Endothelial cell of umbilical vein (primary cell): ENCODE results near the gene SORL1. TPM values are rescaled to one million over a fixed set of nuclear protein-coding genes. Genes with fewer than 3 reads are reported as not detected.

Source experiments
- BruUV-seq: library from RNA; stranded (reverse); fragments of 400-500 nt; replicated peaks from 2 replicates; lab custom pipeline; 2021; lab: Mats Ljungman, UMichigan
- CTCF ChIA-PET: fragments of 300-600, 350-600 bp; sonication (Branson Sonifier 250); formaldehyde crosslinking; loops from one replicate; lab custom pipeline; 2021; ENCODE audit warnings: antibody characterized with exemption, inconsistent platforms; lab: Charles Lee
- POLR2A ChIA-PET: fragments of 300-600, 350-600 bp; sonication (Branson Sonifier 250); formaldehyde crosslinking; loops from one replicate; lab custom pipeline; 2021; ENCODE audit warnings: antibody characterized with exemption, inconsistent platforms; lab: Charles Lee
- DNase-seq: peaks from one replicate; pipeline ENCODE4 v3.0.0-alpha.2; 2011; ENCODE audit warnings: low read depth, low spot score
- FAIRE-seq: peaks from 2 replicates; lab custom pipeline; 2011; peaks lifted over from hg19 to GRCh38; lab: Jason Lieb, UNC
- H2AFZ ChIP-seq: 2 replicates; pipeline ENCODE4 v1.6.0; 2012; ENCODE audit warnings: low read depth, low read length, control low read depth, inconsistent platforms
- H3K27ac ChIP-seq: 2 replicates; pipeline ENCODE4 v1.5.1; 2011; ENCODE audit warnings: low read depth, mild to moderate bottlenecking, control low read depth, low read length, moderate library complexity; ENCODE audit not compliant: insufficient read depth
- H3K27me3 ChIP-seq, 2 experiments: 2 replicates each; pipeline versions ENCODE4 v1.6.0 to v1.6.1; 2011; ENCODE audit warnings: low read length in 2 of 2, mixed read lengths in 1 of 2; ENCODE audit not compliant: control insufficient read depth in 2 of 2, insufficient read depth in 2 of 2
- H3K36me3 ChIP-seq, 2 experiments: 2 replicates in 1 of 2; 3 replicates in 1 of 2; pipeline ENCODE4 v1.5.1; 2011; ENCODE audit warnings: low read length in 2 of 2, mild to moderate bottlenecking in 1 of 2, moderate library complexity in 1 of 2; ENCODE audit not compliant: control insufficient read depth in 2 of 2, insufficient read depth in 2 of 2; ENCODE audit errors: extremely low read depth in 1 of 2
- H3K4me1 ChIP-seq: 3 replicates; pipeline ENCODE4 v1.5.1; 2011; ENCODE audit warnings: mild to moderate bottlenecking, low read length; ENCODE audit not compliant: control insufficient read depth, insufficient read depth; ENCODE audit errors: extremely low read depth
- H3K4me2 ChIP-seq: 2 replicates; pipeline ENCODE4 v1.6.1; 2011; ENCODE audit warnings: low read length, control low read depth, mixed read lengths; ENCODE audit not compliant: insufficient read depth
- H3K4me3 ChIP-seq, 3 experiments: fragments of 200-600 bp in 1 of 3; sonication (generic), shearing (Covaris generic) in 1 of 3; replicated peaks in 1 of 3; 2 replicates each; pipeline ENCODE4 v1.5.1; 2011 to 2016; ENCODE audit warnings: control low read depth in 3 of 3, low read length in 3 of 3, mild to moderate bottlenecking in 2 of 3, inconsistent platforms in 1 of 3, low read depth in 1 of 3, moderate library complexity in 1 of 3; ENCODE audit not compliant: insufficient read depth in 1 of 3
- H3K79me2 ChIP-seq: 2 replicates; pipeline ENCODE4 v1.6.0; 2012; ENCODE audit warnings: low read length, inconsistent platforms; ENCODE audit not compliant: control insufficient read depth, insufficient read depth
- H3K9ac ChIP-seq: replicated peaks from 2 replicates; pipeline ENCODE3; 2011; ENCODE audit warnings: low read length, control low read depth; ENCODE audit not compliant: insufficient read depth; ENCODE audit errors: extremely low read depth
- H3K9me1 ChIP-seq: replicated peaks from 3 replicates; pipeline ENCODE4 v1.6.0; 2011; ENCODE audit warnings: mild to moderate bottlenecking, low read length; ENCODE audit not compliant: control insufficient read depth, insufficient read depth; ENCODE audit errors: extremely low read depth
- H3K9me3 ChIP-seq: replicated peaks from 2 replicates; pipeline ENCODE4 v1.5.1; 2012; ENCODE audit warnings: low read length, inconsistent platforms; ENCODE audit not compliant: control insufficient read depth, insufficient read depth
- H4K20me1 ChIP-seq: replicated peaks from 2 replicates; pipeline ENCODE3; 2011; ENCODE audit warnings: mild to moderate bottlenecking, low read length; ENCODE audit not compliant: control insufficient read depth, insufficient read depth; ENCODE audit errors: extremely low read depth
- CTCF ChIP-seq, 2 donors: IDR thresholded peaks; 1 replicate in 1 of 2; 2 replicates in 1 of 2; pipeline ENCODE4 v1.5.1; 2011; ENCODE audit warnings: low read length in 2 of 2, mild to moderate bottlenecking in 2 of 2, moderate library complexity in 2 of 2, control low read depth in 1 of 2, inconsistent platforms in 1 of 2, low read depth in 1 of 2; ENCODE audit not compliant: insufficient read depth in 1 of 2; ENCODE audit errors: extremely low read depth in 1 of 2
- EZH2 ChIP-seq: IDR thresholded peaks from 2 replicates; pipeline ENCODE4 v1.6.1; 2012; ENCODE audit warnings: borderline replicate concordance, low read depth, mild to moderate bottlenecking, moderate library complexity, low read length, inconsistent platforms; ENCODE audit not compliant: severe bottlenecking
- FOS ChIP-seq: IDR thresholded peaks from 2 replicates; pipeline ENCODE4 v1.6.1; 2011; ENCODE audit warnings: mild to moderate bottlenecking, low read length, moderate library complexity, borderline replicate concordance; ENCODE audit not compliant: insufficient read depth
- GATA2 ChIP-seq: IDR thresholded peaks from 2 replicates; pipeline ENCODE4 v1.7.0; 2011; ENCODE audit warnings: low read depth, mild to moderate bottlenecking, moderate library complexity, mixed read lengths, low read length; ENCODE audit not compliant: insufficient read length, insufficient read depth
- JUN ChIP-seq: IDR thresholded peaks from 2 replicates; pipeline ENCODE4 v1.6.1; 2011; ENCODE audit warnings: borderline replicate concordance, low read depth; ENCODE audit not compliant: insufficient read length, insufficient read depth
- MAX ChIP-seq: IDR thresholded peaks from 2 replicates; pipeline ENCODE4 v1.6.1; 2011; ENCODE audit not compliant: insufficient read depth, insufficient read length
- MYC ChIP-seq: IDR thresholded peaks from one replicate; pipeline ENCODE4 v1.6.1; 2011; ENCODE audit warnings: mild to moderate bottlenecking, low read depth, low read length
- POLR2A ChIP-seq: IDR thresholded peaks from 2 replicates; pipeline ENCODE4 v1.6.1; 2012; ENCODE audit warnings: low read depth, mild to moderate bottlenecking, control low read depth, low read length
- POLR2AphosphoS5 ChIP-seq: IDR thresholded peaks from 2 replicates; pipeline ENCODE4 v1.6.1; 2012; ENCODE audit warnings: low read depth, mild to moderate bottlenecking, control low read depth, low read length, moderate library complexity; ENCODE audit not compliant: insufficient read depth
- dilution Hi-C: fragments of 300-500 bp; cut with MboI; formaldehyde crosslinking; loops from one replicate; pipeline ENCODE4 v1.15.0; 2019; ENCODE audit warnings: low sequenced_read_pairs; ENCODE audit not compliant: extremely low pct_ligation_motif_present
- intact Hi-C: fragments of 100-400 bp; cut with micrococcal nuclease; formaldehyde crosslinking; loops from one replicate; pipeline ENCODE4 v1.10.0; 2022
- polyA plus RNA-seq, 4 experiments: library from polyadenylated mRNA; depleted of rRNA in 3 of 4; stranded (reverse) in 3 of 4; unstranded in 1 of 4; fragments of >200 nt; gene quantifications; 2 replicates each; pipeline versions ENCODE4 v1.2.1 to v1.2.3, GENCODE V29; 2011 to 2012; ENCODE audit warnings: missing spikeins in 1 of 4
- total RNA-seq: library from RNA; stranded (reverse); gene quantifications from 2 replicates; pipeline ENCODE4 v1.2.3, GENCODE V29; 2021

SORL1 gene
- total and polyA plus RNA-seq, 2 donors (not counting 3 experiments of a cell fraction or from before 2014, with no cell fraction given), result 0.17 to 0.31 TPM

GRCh38 chr11:121571506-121571905 lies 119.4 kb downstream of the SORL1 start:
- Histone ChIP-seq H3K27me3 (no peaks in the 10 kb centered on the region), H4K20me1 (no peaks in the 10 kb centered on the region), H3K9me1 (no peaks in the 10 kb centered on the region), H3K4me1 (no peaks in the 10 kb centered on the region), H3K27ac (no peak overlapping the region), H2AFZ (no peak overlapping the region), H3K36me3 (no peaks in the 10 kb centered on the region), H3K4me3 (no peak overlapping the region), H3K9me3 (no peaks in the 10 kb centered on the region), H3K4me2 (no peak overlapping the region), H3K9ac (no peak overlapping the region), H3K79me2 (no peaks in the 10 kb centered on the region)
- no TSS peak for BruUV-seq
- dilution Hi-C loops, result no loop called here
- FAIRE-seq (no peak), DNase-seq (no peak)
- CTCF ChIA-PET, result interaction anchor here (1.5 to 1.7 kb wide), 3 partner anchors 105 to 142 kb away, joined by 3 to 6 read pairs (median 4); no protein-coding TSS in a partner anchor
- TF ChIP-seq CTCF (IDR thresholded peaks at IDR 0.05; ENCODE audit: extremely low read depth in 1 of 2, insufficient read depth in 1 of 2, low read depth in 1 of 2, low read length in 2 of 2) (no peak), GATA2 (no peak), JUN (no peak), EZH2 (no peak), POLR2AphosphoS5 (no peak), MYC (no peak), MAX (no peak), FOS (no peak), POLR2A (no peak)
- POLR2A ChIA-PET, result no interaction called here
- intact Hi-C loops, result no loop called here
